Nephron progenitor cell (in vitro differentiated cells): ENCODE data around the gene BBLN.

Source experiments
- DNase-seq: peaks from one replicate; pipeline ENCODE4 v3.0.0; 2021
- H3K27ac Mint-ChIP-seq: 2 replicates; pipeline ENCODE4 v1.8.0; 2021; ENCODE audit warnings: mild to moderate bottlenecking, moderate library complexity, mixed read lengths
- H3K27me3 Mint-ChIP-seq: 2 replicates; pipeline ENCODE4 v1.8.0; 2021; ENCODE audit warnings: mild to moderate bottlenecking, low read depth, mixed read lengths; ENCODE audit not compliant: poor library complexity
- H3K36me3 Mint-ChIP-seq: 2 replicates; pipeline ENCODE4 v1.8.0; 2021; ENCODE audit warnings: low read depth, mixed read lengths
- H3K4me1 Mint-ChIP-seq: 2 replicates; pipeline ENCODE4 v1.8.0; 2021; ENCODE audit warnings: mixed read lengths
- H3K4me3 Mint-ChIP-seq: 2 replicates; pipeline ENCODE4 v1.8.0; 2021; ENCODE audit warnings: mild to moderate bottlenecking, moderate library complexity, mixed read lengths
- H3K9me3 Mint-ChIP-seq: 2 replicates; pipeline ENCODE4 v1.8.0; 2021; ENCODE audit warnings: mild to moderate bottlenecking, moderate library complexity, mixed read lengths
- TF ChIP-seq, protein P1 (sequence below): fragments of 200-600 bp; sonication (generic); IDR thresholded peaks from 2 replicates; pipeline ENCODE4 v1.5.0; 2021; ENCODE audit warnings: antibody characterized with exemption

BBLN gene

GRCh38 chr9:128116104-128117083 lies 43.7 kb upstream of the BBLN start:
- TF ChIP-seq, protein P1, sequence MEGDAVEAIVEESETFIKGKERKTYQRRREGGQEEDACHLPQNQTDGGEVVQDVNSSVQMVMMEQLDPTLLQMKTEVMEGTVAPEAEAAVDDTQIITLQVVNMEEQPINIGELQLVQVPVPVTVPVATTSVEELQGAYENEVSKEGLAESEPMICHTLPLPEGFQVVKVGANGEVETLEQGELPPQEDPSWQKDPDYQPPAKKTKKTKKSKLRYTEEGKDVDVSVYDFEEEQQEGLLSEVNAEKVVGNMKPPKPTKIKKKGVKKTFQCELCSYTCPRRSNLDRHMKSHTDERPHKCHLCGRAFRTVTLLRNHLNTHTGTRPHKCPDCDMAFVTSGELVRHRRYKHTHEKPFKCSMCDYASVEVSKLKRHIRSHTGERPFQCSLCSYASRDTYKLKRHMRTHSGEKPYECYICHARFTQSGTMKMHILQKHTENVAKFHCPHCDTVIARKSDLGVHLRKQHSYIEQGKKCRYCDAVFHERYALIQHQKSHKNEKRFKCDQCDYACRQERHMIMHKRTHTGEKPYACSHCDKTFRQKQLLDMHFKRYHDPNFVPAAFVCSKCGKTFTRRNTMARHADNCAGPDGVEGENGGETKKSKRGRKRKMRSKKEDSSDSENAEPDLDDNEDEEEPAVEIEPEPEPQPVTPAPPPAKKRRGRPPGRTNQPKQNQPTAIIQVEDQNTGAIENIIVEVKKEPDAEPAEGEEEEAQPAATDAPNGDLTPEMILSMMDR = no peak
- Mint-ChIP-seq H3K27ac (no peak overlapping the region), H3K4me1 (peaks cover 6% of the 10 kb centered on the region), H3K4me3 (no peak overlapping the region), H3K27me3 (no peaks in the 10 kb centered on the region), H3K9me3 (peaks cover 3% of the 10 kb centered on the region), H3K36me3 (peaks cover 16% of the 10 kb centered on the region)
- no peak for DNase-seq

GRCh38 chr9:128117613-128118471 lies 42.2 kb upstream of the BBLN start:
- TF ChIP-seq, protein P1 = peak; percentile 100
- no peak overlapping the region for H3K27ac Mint-ChIP-seq
- H3K4me1 Mint-ChIP-seq = peaks cover 6% of the 10 kb centered on the region
- H3K4me3 Mint-ChIP-seq = peak overlapping the region; percentile 31
- peak; percentile 99 for DNase-seq
- H3K9me3 Mint-ChIP-seq = peaks cover 3% of the 10 kb centered on the region
- peaks cover 15% of the 10 kb centered on the region for H3K36me3 Mint-ChIP-seq
- H3K27me3 Mint-ChIP-seq = no peaks in the 10 kb centered on the region

DNA sequence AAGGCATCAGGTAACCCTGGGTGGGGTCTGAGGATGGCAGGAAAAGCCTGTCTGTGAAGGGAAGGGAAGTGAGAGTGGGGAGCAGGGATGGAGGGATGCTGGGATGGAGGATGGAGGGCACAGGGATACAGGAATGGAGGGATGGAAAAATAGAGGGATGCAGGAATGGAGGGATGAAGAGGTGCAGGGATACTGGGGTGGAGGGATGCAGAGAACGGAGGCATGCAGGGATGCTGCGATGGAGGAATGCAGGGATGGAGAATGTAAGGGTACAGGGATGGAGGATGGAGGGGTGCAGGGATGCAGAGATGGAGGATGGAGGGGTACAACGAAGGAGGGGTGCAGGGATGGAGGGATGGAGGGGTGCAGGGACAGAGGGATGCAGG lies 41.6 kb upstream of the BBLN start:
- TF ChIP-seq, protein P1 = no peak
- no peak for DNase-seq
- Mint-ChIP-seq H3K9me3 (peaks cover 2% of the 10 kb centered on the region), H3K4me3 (no peak overlapping the region), H3K27ac (no peak overlapping the region), H3K4me1 (peaks cover 6% of the 10 kb centered on the region), H3K27me3 (no peaks in the 10 kb centered on the region), H3K36me3 (peaks cover 9% of the 10 kb centered on the region)

GRCh38 chr9:128118971-128119665 lies 40.9 kb upstream of the BBLN start:
- no peaks in the 10 kb centered on the region for H3K27me3 Mint-ChIP-seq
- peaks cover 5% of the 10 kb centered on the region for H3K36me3 Mint-ChIP-seq
- H3K27ac Mint-ChIP-seq = no peak overlapping the region
- H3K4me1 Mint-ChIP-seq = peaks cover 6% of the 10 kb centered on the region
- H3K9me3 Mint-ChIP-seq = no peaks in the 10 kb centered on the region
- no peak for DNase-seq
- H3K4me3 Mint-ChIP-seq = no peak overlapping the region
- TF ChIP-seq, protein P1 = no peak

DNA sequence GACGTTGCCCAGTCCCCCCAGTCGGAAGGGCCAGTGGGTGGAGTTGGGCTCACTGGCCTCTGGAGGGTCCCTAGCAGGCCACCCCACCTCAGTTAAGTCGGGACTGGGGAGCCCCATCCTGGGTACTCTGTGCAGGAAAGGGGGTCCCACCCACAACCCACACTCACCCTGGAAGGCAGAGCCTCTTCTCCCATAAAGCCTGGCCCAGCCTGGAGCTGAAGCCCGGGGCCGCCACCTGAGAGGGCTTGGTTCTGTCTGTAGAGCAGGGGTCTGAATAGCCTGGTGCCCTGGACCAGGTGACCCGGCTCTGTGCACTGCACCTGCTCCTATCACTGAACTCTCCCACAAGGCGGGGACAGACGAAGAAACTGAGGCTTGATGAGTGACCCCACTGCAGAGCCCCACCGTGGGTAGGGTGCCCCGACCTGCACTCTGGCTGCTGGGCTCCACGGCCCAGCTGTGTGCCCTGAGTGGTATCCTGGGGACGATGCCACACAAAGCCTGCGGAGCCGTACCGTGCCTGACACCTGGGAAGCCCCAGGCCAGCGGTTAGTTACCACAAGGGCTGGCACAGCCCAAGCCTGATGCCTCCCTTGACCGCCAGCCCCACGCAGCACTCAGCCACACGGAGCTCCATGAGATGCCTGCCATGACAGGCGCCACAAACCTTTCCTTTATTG lies 39.9 kb upstream of the BBLN start:
- Mint-ChIP-seq H3K4me3 (no peak overlapping the region), H3K4me1 (peaks cover 11% of the 10 kb centered on the region), H3K27ac (no peak overlapping the region), H3K9me3 (no peaks in the 10 kb centered on the region), H3K27me3 (no peaks in the 10 kb centered on the region), H3K36me3 (no peaks in the 10 kb centered on the region)
- TF ChIP-seq, protein P1 = no peak
- DNase-seq = no peak
